Spleen (tissue), 11 donors: ENCODE data around the gene DNAAF3. TPM values are rescaled to one million over a fixed set of nuclear protein-coding genes. Genes with fewer than 3 reads are reported as not detected.
A peak's percentile ranks its signal among the peaks of the same experiment; 100 is the strongest.

Source experiments
- DNase-seq: peaks from one replicate; pipeline ENCODE4 v3.0.0-alpha.2; 2020
- H3K27ac ChIP-seq, 8 donors: fragments of 200-600 bp; sonication (generic) in 7 of 8; 1 replicate in 4 of 8; 2 replicates in 4 of 8; pipeline versions ENCODE4 v1.5.0 to v1.8.0; 2016 to 2021; ENCODE audit warnings: inconsistent platforms in 4 of 8, mild to moderate bottlenecking in 4 of 8, moderate library complexity in 1 of 8
- H3K27me3 ChIP-seq, 7 donors: fragments of 200-600 bp; sonication (generic) in 6 of 7; replicated peaks in 1 of 7; 1 replicate in 4 of 7; 2 replicates in 3 of 7; pipeline versions ENCODE4 v1.5.0 to v1.8.0; 2016 to 2021; ENCODE audit warnings: inconsistent platforms in 3 of 7, mild to moderate bottlenecking in 1 of 7
- H3K36me3 ChIP-seq, 6 donors: fragments of 200-600 bp; sonication (generic) in 5 of 6; 1 replicate in 4 of 6; 2 replicates in 2 of 6; pipeline versions ENCODE4 v1.5.0 to v1.8.0; 2016 to 2021; ENCODE audit warnings: inconsistent platforms in 2 of 6
- H3K4me1 ChIP-seq, 6 donors: fragments of 200-600 bp; sonication (generic) in 5 of 6; 1 replicate in 3 of 6; 2 replicates in 3 of 6; pipeline versions ENCODE4 v1.5.0 to v1.8.0; 2016 to 2021; ENCODE audit warnings: inconsistent platforms in 3 of 6
- H3K4me3 ChIP-seq, 8 donors: fragments of 200-600 bp; sonication (generic) in 7 of 8; 1 replicate in 4 of 8; 2 replicates in 4 of 8; pipeline versions ENCODE4 v1.5.0 to v1.8.0; 2016 to 2021; ENCODE audit warnings: inconsistent platforms in 4 of 8, mild to moderate bottlenecking in 4 of 8, moderate library complexity in 2 of 8
- H3K9me3 ChIP-seq, 8 donors: fragments of 200-600 bp; sonication (generic) in 7 of 8; 1 replicate in 4 of 8; 2 replicates in 4 of 8; pipeline versions ENCODE4 v1.5.0 to v1.8.0; 2016 to 2021; ENCODE audit warnings: inconsistent platforms in 4 of 8
- POLR2A ChIP-seq, 3 donors: fragments of 450-650 bp; IDR thresholded peaks; one replicate each; pipeline ENCODE4 v1.5.1; 2017; ENCODE audit warnings: antibody characterized with exemption in 3 of 3, mild to moderate bottlenecking in 1 of 3
- POLR2AphosphoS5 ChIP-seq, 3 donors: sonication (generic); formaldehyde crosslinking; IDR thresholded peaks; one replicate each; pipeline ENCODE4 v1.5.1; 2017; ENCODE audit warnings: antibody characterized with exemption in 3 of 3
- WGBS, 5 donors: extraction: QIAGEN DNeasy Blood & Tissue Kit in 3 of 5; methylation state at CpG; one replicate each; pipeline versions ENCODE4 v1.1.5 to v1.1.7; 2013 to 2018; 5-methylcytosine and 5-hydroxymethylcytosine counted together
- intact Hi-C: fragments of 100-400 bp; cut with DNase I; formaldehyde crosslinking; loops from one replicate; pipeline ENCODE4 v1.15.0; 2023; ENCODE audit warnings: low total_unique reads
- polyA plus RNA-seq, 3 donors: library from polyadenylated mRNA; stranded (reverse); fragments of 200-250 nt; gene quantifications; one replicate each; pipeline ENCODE4 v1.2.1, GENCODE V29; 2013
- total RNA-seq, 7 donors: library from RNA; depleted of rRNA in 3 of 7; stranded (reverse); fragments of >200 nt in 3 of 7; fragmentation: NEBNext Ultra II Directional in 4 of 7; extraction: Animal tissue kit (Norgen Biotek cat#: 25700) in 4 of 7; gene quantifications; one replicate each; pipeline versions ENCODE4 v1.1.0 to v1.2.1, GENCODE V29; 2016 to 2021
- TF ChIP-seq, protein P1 (sequence below), 11 experiments: fragments of 200-600 bp in 7 of 11; fragments of 450-650 bp in 4 of 11; sonication (generic) in 4 of 11; IDR thresholded peaks in 8 of 11; conservative IDR thresholded peaks in 3 of 11; 1 replicate in 7 of 11; 2 replicates in 4 of 11; pipeline versions ENCODE4 v1.4.0 to v1.8.0; 2016 to 2021; ENCODE audit warnings: antibody characterized with exemption in 11 of 11, inconsistent platforms in 4 of 11, mild to moderate bottlenecking in 1 of 11
- donor health status: healthy with polysubstance abuse.
- donor health status: DM: no; HTN: no; CAD: no; lungs with moderate emphysema.
- donor health status: DM: no; HTN: no; CAD: no.
- donor health status: Bipolar disorder and iron deficiency.
- donor health status: healthy.
- donor health status: DM: no; HTN: no; CAD: no.
- donor health status: DM: yes; HTN: yes; CAD: no.

The DNAAF3 gene
- total and polyA plus RNA-seq, 10 donors, result 0.28 to 1.1 (median 0.69) TPM; not detected in 2

DNA sequence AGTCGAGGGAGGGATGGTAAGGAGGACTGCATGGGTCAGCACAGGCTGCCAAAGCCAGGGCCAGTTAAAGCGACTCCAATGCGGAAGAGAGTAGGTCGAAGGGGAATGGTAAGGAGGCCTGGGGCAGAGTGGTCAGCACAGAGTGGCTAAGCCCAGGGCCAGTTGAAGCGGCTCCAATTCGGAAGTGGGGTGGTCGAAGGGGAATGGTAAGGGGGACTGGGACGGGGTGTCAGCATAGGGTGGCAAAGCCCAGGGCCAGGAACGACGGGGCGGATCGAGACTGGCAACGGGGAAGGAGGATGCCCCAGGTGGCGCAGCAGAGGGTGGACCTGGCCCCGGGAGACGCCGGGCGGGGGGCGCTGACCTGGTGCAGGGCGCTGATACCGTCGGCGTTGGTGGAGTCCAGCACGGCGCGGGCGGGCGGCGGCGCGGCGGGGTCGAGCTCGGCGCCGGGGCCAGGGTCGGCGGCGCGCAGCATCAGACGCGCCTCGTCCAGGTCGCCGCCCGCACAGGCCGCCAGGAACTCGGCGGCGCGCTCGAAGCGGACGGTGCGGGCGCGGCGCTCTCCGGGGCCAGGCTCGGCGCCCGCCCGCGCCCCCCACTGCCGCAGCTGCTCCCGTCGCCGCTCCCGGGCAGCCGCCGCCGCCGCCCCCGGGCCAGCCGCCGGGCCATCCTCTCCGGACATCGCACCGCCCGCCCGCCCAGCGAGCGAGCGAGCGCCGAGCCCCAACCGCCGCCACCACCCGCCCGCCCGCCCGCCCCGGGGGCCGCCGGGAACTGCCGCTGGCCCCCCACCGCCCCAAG is 49.4 kb downstream of the DNAAF3 start, which contains the start of gene PPP1R12C:
Gene PPP1R12C, minus strand, starts transcription at position 779 of the 804 bp plus-strand sequence. Its CDS starts 94 bp downstream, at position 685.
- H3K36me3 ChIP-seq, result peaks cover 0 to 28% (median 7%) of the 10 kb centered on the region in 6 donors
- 0 to 2% (median 1%) methylated on average over 35 to 97 of the region's 97 CpGs for WGBS, 5 donors
- DNase-seq, result peak; percentile 90
- H3K4me1 ChIP-seq, result peaks cover 19 to 63% (median 49%) of the 10 kb centered on the region in 6 donors
- H3K9me3 ChIP-seq, result no peaks in the 10 kb centered on the region
- peak within 1 kb of the TSS; percentile 76 to 96 (median 86) for H3K4me3 ChIP-seq
- peak within 1 kb of the TSS; percentile 75 to 94 (median 86) for H3K27ac ChIP-seq
- intact Hi-C loops, result no loop called here
- H3K27me3 ChIP-seq, result no peaks in the 10 kb centered on the region
- TF ChIP-seq, protein P1, sequence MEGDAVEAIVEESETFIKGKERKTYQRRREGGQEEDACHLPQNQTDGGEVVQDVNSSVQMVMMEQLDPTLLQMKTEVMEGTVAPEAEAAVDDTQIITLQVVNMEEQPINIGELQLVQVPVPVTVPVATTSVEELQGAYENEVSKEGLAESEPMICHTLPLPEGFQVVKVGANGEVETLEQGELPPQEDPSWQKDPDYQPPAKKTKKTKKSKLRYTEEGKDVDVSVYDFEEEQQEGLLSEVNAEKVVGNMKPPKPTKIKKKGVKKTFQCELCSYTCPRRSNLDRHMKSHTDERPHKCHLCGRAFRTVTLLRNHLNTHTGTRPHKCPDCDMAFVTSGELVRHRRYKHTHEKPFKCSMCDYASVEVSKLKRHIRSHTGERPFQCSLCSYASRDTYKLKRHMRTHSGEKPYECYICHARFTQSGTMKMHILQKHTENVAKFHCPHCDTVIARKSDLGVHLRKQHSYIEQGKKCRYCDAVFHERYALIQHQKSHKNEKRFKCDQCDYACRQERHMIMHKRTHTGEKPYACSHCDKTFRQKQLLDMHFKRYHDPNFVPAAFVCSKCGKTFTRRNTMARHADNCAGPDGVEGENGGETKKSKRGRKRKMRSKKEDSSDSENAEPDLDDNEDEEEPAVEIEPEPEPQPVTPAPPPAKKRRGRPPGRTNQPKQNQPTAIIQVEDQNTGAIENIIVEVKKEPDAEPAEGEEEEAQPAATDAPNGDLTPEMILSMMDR (IDR thresholded peaks at IDR 0.05 in 8 of 11, conservative IDR thresholded peaks at IDR 0.05 in 3 of 11), result no peak
- no peak for TF ChIP-seq POLR2AphosphoS5 (IDR thresholded peaks at IDR 0.05)
- no peak for TF ChIP-seq POLR2A (IDR thresholded peaks at IDR 0.05)

DNA sequence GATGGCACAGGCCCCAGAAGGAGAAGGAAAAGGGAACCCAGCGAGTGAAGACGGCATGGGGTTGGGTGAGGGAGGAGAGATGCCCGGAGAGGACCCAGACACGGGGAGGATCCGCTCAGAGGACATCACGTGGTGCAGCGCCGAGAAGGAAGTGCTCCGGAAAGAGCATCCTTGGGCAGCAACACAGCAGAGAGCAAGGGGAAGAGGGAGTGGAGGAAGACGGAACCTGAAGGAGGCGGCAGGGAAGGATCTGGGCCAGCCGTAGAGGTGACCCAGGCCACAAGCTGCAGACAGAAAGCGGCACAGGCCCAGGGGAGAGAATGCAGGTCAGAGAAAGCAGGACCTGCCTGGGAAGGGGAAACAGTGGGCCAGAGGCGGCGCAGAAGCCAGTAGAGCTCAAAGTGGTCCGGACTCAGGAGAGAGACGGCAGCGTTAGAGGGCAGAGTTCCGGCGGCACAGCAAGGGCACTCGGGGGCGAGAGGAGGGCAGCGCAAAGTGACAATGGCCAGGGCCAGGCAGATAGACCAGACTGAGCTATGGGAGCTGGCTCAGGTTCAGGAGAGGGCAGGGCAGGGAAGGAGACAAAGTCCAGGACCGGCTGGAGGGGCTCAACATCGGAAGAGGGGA is 50.1 kb downstream of the DNAAF3 start:
- H3K27ac ChIP-seq, result peak overlapping the region; percentile 28 to 94 (median 86)
- intact Hi-C loops, result no loop called here
- no peaks in the 10 kb centered on the region for H3K27me3 ChIP-seq
- peak overlapping the region; percentile 76 to 96 (median 86) for H3K4me3 ChIP-seq
- WGBS, 5 donors, result 0 to 1% (median 0%) methylated on average over 25 of the region's 25 CpGs
- peak; percentile 92 for DNase-seq
- H3K36me3 ChIP-seq, result peaks cover 0 to 36% (median 10%) of the 10 kb centered on the region in 6 donors
- peaks cover 19 to 71% (median 55%) of the 10 kb centered on the region in 6 donors for H3K4me1 ChIP-seq
- TF ChIP-seq, protein P1 (IDR thresholded peaks at IDR 0.05 in 8 of 11, conservative IDR thresholded peaks at IDR 0.05 in 3 of 11), result no peak
- peak; percentile 64 to 79 (median 74) for TF ChIP-seq POLR2AphosphoS5 (IDR thresholded peaks at IDR 0.05)
- H3K9me3 ChIP-seq, result no peaks in the 10 kb centered on the region

DNA sequence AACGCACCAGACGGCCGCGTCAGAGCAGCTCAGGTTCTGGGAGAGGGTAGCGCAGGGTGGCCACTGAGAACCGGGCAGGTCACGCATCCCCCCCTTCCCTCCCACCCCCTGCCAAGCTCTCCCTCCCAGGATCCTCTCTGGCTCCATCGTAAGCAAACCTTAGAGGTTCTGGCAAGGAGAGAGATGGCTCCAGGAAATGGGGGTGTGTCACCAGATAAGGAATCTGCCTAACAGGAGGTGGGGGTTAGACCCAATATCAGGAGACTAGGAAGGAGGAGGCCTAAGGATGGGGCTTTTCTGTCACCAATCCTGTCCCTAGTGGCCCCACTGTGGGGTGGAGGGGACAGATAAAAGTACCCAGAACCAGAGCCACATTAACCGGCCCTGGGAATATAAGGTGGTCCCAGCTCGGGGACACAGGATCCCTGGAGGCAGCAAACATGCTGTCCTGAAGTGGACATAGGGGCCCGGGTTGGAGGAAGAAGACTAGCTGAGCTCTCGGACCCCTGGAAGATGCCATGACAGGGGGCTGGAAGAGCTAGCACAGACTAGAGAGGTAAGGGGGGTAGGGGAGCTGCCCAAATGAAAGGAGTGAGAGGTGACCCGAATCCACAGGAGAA is 50.9 kb downstream of the DNAAF3 start:
- no peak for DNase-seq
- intact Hi-C loops, result no loop called here
- WGBS, 5 donors, result 69 to 73% (median 70%) methylated on average over 13 of the region's 13 CpGs
- peaks cover 19 to 74% (median 56%) of the 10 kb centered on the region in 6 donors for H3K4me1 ChIP-seq
- peak overlapping the region; percentile 76 to 96 (median 86) for H3K4me3 ChIP-seq
- peak overlapping the region in 7 of 8 donors; percentile 19 to 94 (median 87) for H3K27ac ChIP-seq
- peaks cover 0 to 40% (median 10%) of the 10 kb centered on the region in 6 donors for H3K36me3 ChIP-seq
- no peaks in the 10 kb centered on the region for H3K27me3 ChIP-seq
- no peaks in the 10 kb centered on the region for H3K9me3 ChIP-seq
- TF ChIP-seq POLR2AphosphoS5 (IDR thresholded peaks at IDR 0.05) (no peak), POLR2A (IDR thresholded peaks at IDR 0.05) (no peak)
- TF ChIP-seq, protein P1 (IDR thresholded peaks at IDR 0.05 in 8 of 11, conservative IDR thresholded peaks at IDR 0.05 in 3 of 11), result no peak
